SU-DHL-6 (cell line): ENCODE data around the gene MAG.

Experiments
- H2AFZ ChIP-seq: fragments of 200-600 bp; sonication (generic); 2 replicates; pipeline ENCODE4 v1.6.1; 2014; ENCODE audit warnings: low read depth, mild to moderate bottlenecking, moderate library complexity, mixed read lengths, antibody characterized with exemption, low read length; ENCODE audit not compliant: severe bottlenecking
- H3F3A ChIP-seq: fragments of 200-600 bp; shearing (Covaris generic); 2 replicates; pipeline ENCODE4 v1.6.0; 2016; ENCODE audit warnings: antibody characterized with exemption, mild to moderate bottlenecking; ENCODE audit not compliant: insufficient read depth
- H3K27ac ChIP-seq: fragments of 200-600 bp; sonication (generic); 2 replicates; pipeline ENCODE4 v1.5.1; 2016; ENCODE audit warnings: low read depth, mild to moderate bottlenecking, low read length, moderate library complexity, mixed read lengths
- H3K27me3 ChIP-seq: fragments of 200-600 bp; sonication (generic), shearing (Covaris generic); 2 replicates; pipeline ENCODE4 v1.6.0; 2014; ENCODE audit warnings: mild to moderate bottlenecking, low read length
- H3K36me3 ChIP-seq: fragments of 200-600 bp; sonication (generic); 2 replicates; pipeline ENCODE4 v1.6.1; 2014; ENCODE audit warnings: mild to moderate bottlenecking, low read length, mixed read lengths
- H3K4me2 ChIP-seq: fragments of 300-600, 200-600 bp; shearing (Covaris generic), sonication (generic); 2 replicates; pipeline ENCODE4 v1.6.0; 2014; ENCODE audit warnings: low read length, low read depth, mild to moderate bottlenecking; ENCODE audit not compliant: poor library complexity, severe bottlenecking
- H3K4me3 ChIP-seq: fragments of 200-600 bp; sonication (generic); 2 replicates; pipeline ENCODE4 v1.5.1; 2014; ENCODE audit warnings: antibody characterized with exemption, low read length, mild to moderate bottlenecking, mixed read lengths; ENCODE audit not compliant: insufficient read depth, poor library complexity, severe bottlenecking
- H3K79me2 ChIP-seq: fragments of 200-600 bp; sonication (generic); 2 replicates; pipeline ENCODE4 v1.6.1; 2014; ENCODE audit warnings: mild to moderate bottlenecking, low read length, moderate library complexity; ENCODE audit not compliant: insufficient read depth
- H3K9ac ChIP-seq: fragments of 200-600 bp; sonication (generic); 2 replicates; pipeline ENCODE4 v1.7.0; 2014; ENCODE audit warnings: mild to moderate bottlenecking, low read length
- H3K9me2 ChIP-seq: fragments of 200-600 bp; sonication (generic); replicated peaks from 2 replicates; pipeline ENCODE4 v1.6.1; 2014; ENCODE audit warnings: low read length; ENCODE audit not compliant: insufficient read depth
- H3K9me3 ChIP-seq: fragments of 200-600 bp; sonication (generic); 2 replicates; pipeline ENCODE4 v1.6.1; 2014; ENCODE audit warnings: low read length, mixed read lengths; ENCODE audit not compliant: insufficient read depth
- H4K20me1 ChIP-seq: fragments of 200-600 bp; sonication (generic); 2 replicates; pipeline ENCODE4 v1.6.1; 2014; ENCODE audit warnings: low read depth, mild to moderate bottlenecking, antibody characterized with exemption, low read length, moderate library complexity, mixed read lengths
- CTCF ChIP-seq: fragments of 200-600 bp; sonication (generic); IDR thresholded peaks from one replicate; pipeline ENCODE4 v1.5.1; 2017; ENCODE audit warnings: antibody characterized with exemption, mild to moderate bottlenecking, low read length, moderate library complexity; ENCODE audit not compliant: insufficient read depth, poor library complexity, severe bottlenecking
- EZH2phosphoT487 ChIP-seq: fragments of 200-600 bp; sonication (generic), shearing (Covaris generic); conservative IDR thresholded peaks from 2 replicates; pipeline ENCODE4 v1.6.1; 2018; ENCODE audit warnings: mild to moderate bottlenecking, antibody characterized with exemption, low read length, moderate library complexity, mixed read lengths

MAG gene

GRCh38 chr19:35321291-35321690, 29.3 kb downstream of the MAG start:
- no peaks in the 10 kb centered on the region for H4K20me1 ChIP-seq
- no peak overlapping the region for H2AFZ ChIP-seq
- H3K27me3 ChIP-seq = no peaks in the 10 kb centered on the region
- TF ChIP-seq CTCF (no peak), EZH2phosphoT487 (no peak)
- H3K9me3 ChIP-seq = peaks cover 10% of the 10 kb centered on the region; the same call in 1 of the 2 replicates
- H3K27ac ChIP-seq = peak overlapping the region; percentile 68
- no peak overlapping the region for H3K9ac ChIP-seq
- peak overlapping the region; percentile 57 for H3K4me2 ChIP-seq
- no peaks in the 10 kb centered on the region for H3K79me2 ChIP-seq
- H3F3A ChIP-seq = peaks cover 45% of the 10 kb centered on the region
- H3K4me3 ChIP-seq = no peak overlapping the region
- no peaks in the 10 kb centered on the region for H3K9me2 ChIP-seq
- H3K36me3 ChIP-seq = no peaks in the 10 kb centered on the region

DNA sequence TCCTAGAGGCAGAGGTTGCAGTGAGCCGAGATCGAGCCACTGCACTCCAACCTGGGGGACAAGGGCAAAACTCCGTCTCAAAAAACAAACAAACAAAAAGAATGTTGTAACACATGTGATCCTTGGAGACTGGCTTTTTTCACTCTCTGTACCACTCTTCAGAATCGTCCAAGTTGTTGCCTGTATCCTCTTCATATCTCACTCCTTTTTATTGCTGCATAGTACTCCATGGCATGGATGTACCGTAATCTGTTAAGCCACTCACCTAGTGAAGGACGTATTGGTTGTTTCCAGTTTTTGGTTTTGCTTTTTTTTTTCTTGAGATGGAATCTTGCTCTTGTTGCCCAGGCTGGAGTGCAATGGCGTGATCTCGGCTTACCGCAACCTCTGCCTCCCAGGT, 30.1 kb downstream of the MAG start:
- H3K9me2 ChIP-seq = no peaks in the 10 kb centered on the region
- H3K9me3 ChIP-seq = peaks cover 10% of the 10 kb centered on the region; the same call in 1 of the 2 replicates
- peaks cover 45% of the 10 kb centered on the region for H3F3A ChIP-seq
- no peak overlapping the region for H3K9ac ChIP-seq
- H3K27me3 ChIP-seq = no peaks in the 10 kb centered on the region
- H3K79me2 ChIP-seq = no peaks in the 10 kb centered on the region
- H3K27ac ChIP-seq = no peak overlapping the region
- no peak overlapping the region for H2AFZ ChIP-seq
- H3K4me2 ChIP-seq = no peak overlapping the region
- no peaks in the 10 kb centered on the region for H3K36me3 ChIP-seq
- TF ChIP-seq CTCF = no peak
- no peak for TF ChIP-seq EZH2phosphoT487
- no peaks in the 10 kb centered on the region for H4K20me1 ChIP-seq
- no peak overlapping the region for H3K4me3 ChIP-seq

DNA sequence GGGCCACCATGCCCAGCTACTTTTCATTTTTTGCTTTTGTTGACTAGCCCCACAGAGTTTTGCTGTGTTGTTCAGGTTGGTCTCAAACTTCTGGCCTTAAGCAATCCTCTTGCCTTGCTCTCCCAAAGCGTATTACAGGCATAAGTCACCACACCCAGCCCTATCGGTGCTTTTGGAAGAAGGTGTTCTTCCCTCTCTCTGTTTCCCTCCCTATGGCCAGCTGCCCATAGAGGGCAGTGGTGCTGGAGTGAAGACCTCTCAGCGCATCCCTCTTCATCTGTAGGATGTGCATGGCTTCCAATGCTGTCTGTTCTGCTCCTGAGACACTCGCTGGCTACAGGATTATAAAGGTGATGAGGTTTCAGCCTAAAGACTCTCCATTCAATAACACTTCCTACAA, 35.7 kb downstream of the MAG start:
- Histone ChIP-seq H4K20me1 (no peaks in the 10 kb centered on the region; the same call in 1 of the 2 replicates), H3K79me2 (peaks cover 32% of the 10 kb centered on the region), H3K9me3 (no peaks in the 10 kb centered on the region), H3K4me3 (no peak overlapping the region), H2AFZ (no peak overlapping the region), H3K4me2 (no peak overlapping the region), H3K27me3 (no peaks in the 10 kb centered on the region), H3K36me3 (peaks cover 6% of the 10 kb centered on the region; the same call in 1 of the 2 replicates), H3K27ac (no peak overlapping the region), H3K9me2 (no peaks in the 10 kb centered on the region), H3K9ac (no peak overlapping the region), H3F3A (peaks cover 51% of the 10 kb centered on the region)
- TF ChIP-seq CTCF = no peak
- TF ChIP-seq EZH2phosphoT487 = no peak
